ENCODE data around the gene DOCK4.

DOCK4 gene

DNA sequence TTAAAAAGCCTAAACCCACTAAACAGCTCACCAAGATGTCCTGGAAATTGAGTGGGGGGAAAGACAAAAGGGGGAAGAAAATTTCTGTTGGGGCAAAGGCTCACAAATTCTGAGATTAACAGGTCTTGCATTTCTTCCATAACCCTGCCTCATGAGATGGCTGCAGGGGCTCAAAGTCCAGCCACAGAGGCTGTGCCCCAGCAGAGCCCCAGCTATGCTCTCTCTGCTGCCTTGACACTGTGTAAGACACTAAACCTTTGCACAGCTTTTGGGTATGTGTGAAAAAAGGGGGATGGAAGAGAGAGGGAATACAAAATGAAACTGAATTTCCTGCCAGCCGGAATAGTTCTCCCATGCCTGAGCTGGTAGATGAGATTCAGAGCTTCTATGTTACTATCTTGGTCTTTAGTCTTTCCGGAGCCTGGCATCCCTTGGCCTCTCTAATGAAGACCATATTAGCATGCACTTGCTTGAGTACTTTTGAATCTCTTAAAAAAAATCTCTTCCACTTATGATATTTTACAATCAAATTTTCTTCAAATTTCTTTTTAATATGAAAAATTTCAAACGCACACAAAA is 403.9 kb downstream of the DOCK4 start:
- no peak for TF ChIP-seq CTCF (IDR thresholded peaks at IDR 0.05)
- Mint-ChIP-seq H3K4me3 (no peak overlapping the region), H3K4me1 (peaks cover 6% of the 10 kb centered on the region), H3K9me3 (peaks cover 62% of the 10 kb centered on the region), H3K27ac (no peak overlapping the region), H3K27me3 (ENCODE audit: low read depth, poor library complexity) (no peaks in the 10 kb centered on the region), H3K36me3 (ENCODE audit: low read depth) (peaks cover 68% of the 10 kb centered on the region)
- no peak for DNase-seq

DNA sequence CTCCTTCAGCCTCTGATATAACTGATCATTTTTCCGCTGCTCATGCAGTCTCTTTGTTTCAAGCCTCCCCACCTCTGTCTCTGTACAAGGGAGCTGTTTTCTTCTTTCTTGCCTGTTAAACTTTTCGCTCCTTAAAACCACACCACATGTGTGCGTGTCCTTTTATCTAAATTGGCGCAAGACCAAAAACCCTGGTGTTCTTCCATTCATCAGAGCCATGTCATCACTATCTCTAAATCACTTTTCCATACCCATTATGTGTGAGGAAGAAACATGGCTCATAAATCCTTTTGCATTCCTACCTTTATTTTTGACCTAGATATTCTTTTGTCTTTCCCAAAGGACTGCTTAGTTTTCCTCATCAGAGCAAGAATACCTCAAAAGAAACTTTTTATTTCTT is 404.9 kb downstream of the DOCK4 start:
- peaks cover 1% of the 10 kb centered on the region for H3K4me1 Mint-ChIP-seq
- TF ChIP-seq CTCF (IDR thresholded peaks at IDR 0.05), result no peak
- no peak overlapping the region for H3K27ac Mint-ChIP-seq
- no peak for DNase-seq
- peaks cover 72% of the 10 kb centered on the region for H3K9me3 Mint-ChIP-seq
- H3K4me3 Mint-ChIP-seq, result no peak overlapping the region
- H3K27me3 Mint-ChIP-seq (ENCODE audit: low read depth, poor library complexity), result no peaks in the 10 kb centered on the region
- H3K36me3 Mint-ChIP-seq (ENCODE audit: low read depth), result peaks cover 79% of the 10 kb centered on the region

DNA sequence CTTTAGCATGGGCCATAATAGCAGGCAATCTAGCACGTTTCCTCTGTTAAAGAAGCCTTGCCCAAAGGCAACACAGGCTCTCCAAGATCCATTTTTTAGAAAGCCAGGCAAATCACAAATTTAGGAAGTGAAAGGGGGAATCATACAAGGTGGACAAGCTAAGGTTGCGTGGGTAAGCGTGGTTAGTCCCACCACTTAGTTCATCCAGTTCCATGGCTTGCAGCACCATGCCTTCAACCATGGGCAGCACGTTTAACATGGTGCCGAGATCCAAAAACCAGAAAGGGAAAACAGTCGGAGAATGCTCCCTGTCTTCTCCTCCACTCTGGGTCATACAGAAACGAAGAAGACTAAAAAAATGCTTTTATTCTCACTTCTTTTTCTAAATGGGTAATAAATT is 409.5 kb downstream of the DOCK4 start:
- no peak overlapping the region for H3K27ac Mint-ChIP-seq
- no peak for TF ChIP-seq CTCF (IDR thresholded peaks at IDR 0.05)
- H3K4me1 Mint-ChIP-seq, result no peaks in the 10 kb centered on the region
- H3K9me3 Mint-ChIP-seq, result peaks cover 78% of the 10 kb centered on the region
- peak; percentile 16 for DNase-seq
- H3K36me3 Mint-ChIP-seq (ENCODE audit: low read depth), result peaks cover 96% of the 10 kb centered on the region
- peaks cover 5% of the 10 kb centered on the region for H3K27me3 Mint-ChIP-seq (ENCODE audit: low read depth, poor library complexity)
- no peak overlapping the region for H3K4me3 Mint-ChIP-seq

DNA sequence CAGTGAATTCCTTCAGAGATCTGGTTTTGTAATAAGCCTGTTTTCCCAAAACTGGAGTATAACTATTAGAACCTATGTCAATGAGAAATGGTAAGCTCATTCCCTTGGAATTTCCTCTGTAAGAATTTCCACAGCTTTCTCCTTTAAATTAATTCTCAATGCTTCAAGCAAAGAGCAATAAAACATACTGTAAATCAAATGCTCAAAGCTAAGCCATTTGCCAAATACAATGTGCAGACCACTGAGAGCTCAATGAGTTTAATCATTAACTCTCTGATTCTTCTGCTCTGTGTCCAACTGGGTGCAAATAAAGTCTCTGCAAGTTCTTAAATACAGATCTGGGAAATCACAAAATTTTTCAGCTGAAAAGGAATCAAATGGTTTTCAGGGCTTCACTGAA is 416.3 kb downstream of the DOCK4 start:
- no peak overlapping the region for H3K4me3 Mint-ChIP-seq
- H3K9me3 Mint-ChIP-seq, result peaks cover 16% of the 10 kb centered on the region
- peaks cover 9% of the 10 kb centered on the region for H3K4me1 Mint-ChIP-seq
- no peak for TF ChIP-seq CTCF (IDR thresholded peaks at IDR 0.05)
- H3K27ac Mint-ChIP-seq, result no peak overlapping the region
- no peak for DNase-seq
- H3K27me3 Mint-ChIP-seq (ENCODE audit: low read depth, poor library complexity), result no peaks in the 10 kb centered on the region
- peaks cover 64% of the 10 kb centered on the region for H3K36me3 Mint-ChIP-seq (ENCODE audit: low read depth)

- no peak for TF ChIP-seq CTCF (IDR thresholded peaks at IDR 0.05)
- H3K9me3 Mint-ChIP-seq, result peaks cover 7% of the 10 kb centered on the region
- no peak overlapping the region for H3K4me3 Mint-ChIP-seq
- peak overlapping the region; percentile 88 for H3K27ac Mint-ChIP-seq
- no peak for DNase-seq
- peaks cover 64% of the 10 kb centered on the region for H3K36me3 Mint-ChIP-seq (ENCODE audit: low read depth)
- H3K27me3 Mint-ChIP-seq (ENCODE audit: low read depth, poor library complexity), result no peaks in the 10 kb centered on the region
- peaks cover 9% of the 10 kb centered on the region for H3K4me1 Mint-ChIP-seq
These were observed 417.2 kb downstream of the DOCK4 start for GRCh38 chr7:111789048-111789320.

- H3K36me3 Mint-ChIP-seq (ENCODE audit: low read depth), result peaks cover 64% of the 10 kb centered on the region
- H3K27ac Mint-ChIP-seq, result peak overlapping the region; percentile 88
- no peak for TF ChIP-seq CTCF (IDR thresholded peaks at IDR 0.05)
- DNase-seq, result no peak
- H3K27me3 Mint-ChIP-seq (ENCODE audit: low read depth, poor library complexity), result no peaks in the 10 kb centered on the region
- H3K4me3 Mint-ChIP-seq, result no peak overlapping the region
- peaks cover 3% of the 10 kb centered on the region for H3K9me3 Mint-ChIP-seq
- peaks cover 9% of the 10 kb centered on the region for H3K4me1 Mint-ChIP-seq
These were observed 417.7 kb downstream of the DOCK4 start for GRCh38 chr7:111788286-111789047.
